Stimulated activated CD4-positive, alpha-beta T cell treated with anti-CD3 and anti-CD28 coated beads, Interleukin-12 subunit alpha, Interleukin-12 subunit beta, amount 100 ng/mL, for 24 hours (primary cell): ENCODE data around the gene KRT7.

Experiments used
- DNase-seq, 2 experiments: peaks; one replicate each; pipeline ENCODE4 v3.0.0-alpha.2; 2020; ENCODE audit warnings: low read depth in 2 of 2

The KRT7 gene

GRCh38 chr12:52199294-52199919 lies 33.6 kb upstream of the KRT7 start:
- no peak for DNase-seq

- no peak for DNase-seq
Measured at GRCh38 chr12:52200086-52200780, 32.8 kb upstream of the KRT7 start.

GRCh38 chr12:52200781-52201450 lies 32.1 kb upstream of the KRT7 start:
- no peak for DNase-seq

GRCh38 chr12:52201451-52201839 lies 31.6 kb upstream of the KRT7 start:
- DNase-seq: no peak

GRCh38 chr12:52202361-52203078 lies 30.5 kb upstream of the KRT7 start:
- DNase-seq: no peak

GRCh38 chr12:52203079-52203921 lies 29.7 kb upstream of the KRT7 start:
- DNase-seq: no peak

GRCh38 chr12:52204095-52204930 lies 28.7 kb upstream of the KRT7 start:
- DNase-seq: no peak

- no peak for DNase-seq
Measured at GRCh38 chr12:52204931-52205505, 28.0 kb upstream of the KRT7 start.

- no peak for DNase-seq
Measured at GRCh38 chr12:52205612-52206303, 27.3 kb upstream of the KRT7 start.

GRCh38 chr12:52206304-52207040 lies 26.6 kb upstream of the KRT7 start:
- no peak for DNase-seq

- no peak for DNase-seq
Measured at GRCh38 chr12:52207106-52207505, 25.9 kb upstream of the KRT7 start.

GRCh38 chr12:52207895-52208294 lies 25.1 kb upstream of the KRT7 start:
- DNase-seq: no peak

- DNase-seq: no peak
Measured at GRCh38 chr12:52208424-52209165, 24.4 kb upstream of the KRT7 start.

- no peak for DNase-seq
Measured at GRCh38 chr12:52209321-52209720, 23.7 kb upstream of the KRT7 start.

- no peak for DNase-seq
Measured at GRCh38 chr12:52210186-52210924, 22.7 kb upstream of the KRT7 start.

GRCh38 chr12:52210925-52211650 lies 22.0 kb upstream of the KRT7 start:
- DNase-seq: no peak
